B cell (primary cell): Measurements from ENCODE around the gene DIPK1A. TPM values are rescaled to one million over a fixed set of nuclear protein-coding genes. Genes with fewer than 3 reads are reported as not detected.

Source experiments
- ATAC-seq: fragments of 200-7000 bp; cut with Tn5 transposase; one replicate; pipeline ENCODE4 v1.10.0; 2021; ENCODE audit warnings: low read depth, mild to moderate bottlenecking, moderate number of reproducible peaks, moderate library complexity
- CTCF ChIA-PET: fragments of 350-600 bp; sonication (Branson Sonifier 250); formaldehyde crosslinking; loops from one replicate; lab custom pipeline; 2021; ENCODE audit warnings: antibody characterized with exemption, inconsistent platforms; lab: Charles Lee
- POLR2A ChIA-PET: fragments of 350-600 bp; sonication (Branson Sonifier 250); formaldehyde crosslinking; loops from one replicate; lab custom pipeline; 2021; ENCODE audit warnings: antibody characterized with exemption; lab: Charles Lee
- DNase-seq: peaks from one replicate; pipeline ENCODE4 v3.0.0; 2013
- H2AFZ ChIP-seq: 2 replicates; pipeline ENCODE4 v1.6.1; 2012; ENCODE audit warnings: mild to moderate bottlenecking, low read depth, low read length; ENCODE audit not compliant: insufficient read depth, poor library complexity, severe bottlenecking
- H3K27ac ChIP-seq, 2 donors: 1 replicate in 1 of 2; 2 replicates in 1 of 2; pipeline ENCODE4 v1.5.1; 2012 to 2013; ENCODE audit warnings: low read length in 2 of 2, mild to moderate bottlenecking in 2 of 2, moderate library complexity in 1 of 2
- H3K27me3 ChIP-seq, 4 experiments: fragments of 200-600 bp in 1 of 4; sonication (generic) in 1 of 4; replicated peaks in 1 of 4; 1 replicate in 2 of 4; 2 replicates in 2 of 4; pipeline versions ENCODE4 v1.6.1 to v1.7.0; 2013 to 2016; ENCODE audit warnings: low read length in 3 of 4, mild to moderate bottlenecking in 2 of 4, mixed read lengths in 1 of 4, moderate library complexity in 1 of 4; ENCODE audit not compliant: insufficient read depth in 4 of 4, control insufficient read depth in 3 of 4; ENCODE audit errors: control extremely low read depth in 1 of 4
- H3K36me3 ChIP-seq, 2 experiments: replicated peaks in 1 of 2; 1 replicate in 1 of 2; 2 replicates in 1 of 2; pipeline versions ENCODE4 v1.6.1 to v1.7.1; 2013; ENCODE audit warnings: low read length in 1 of 2; ENCODE audit not compliant: insufficient read depth in 2 of 2, control insufficient read depth in 1 of 2; ENCODE audit errors: control extremely low read depth in 1 of 2, extremely low read depth in 1 of 2
- H3K4me1 ChIP-seq, 2 donors: fragments of 200-600 bp in 1 of 2; sonication (generic) in 1 of 2; 1 replicate in 1 of 2; 2 replicates in 1 of 2; pipeline versions ENCODE4 v1.5.1 to v1.6.1; 2013 to 2017; ENCODE audit warnings: low read length in 2 of 2; ENCODE audit not compliant: control insufficient read depth in 2 of 2, insufficient read depth in 2 of 2
- H3K4me2 ChIP-seq: replicated peaks from 2 replicates; pipeline ENCODE3; 2012; ENCODE audit warnings: mild to moderate bottlenecking, low read depth, low read length; ENCODE audit not compliant: poor library complexity, severe bottlenecking
- H3K4me3 ChIP-seq, 5 experiments: fragments of 200-600 bp in 1 of 5; sonication (generic) in 1 of 5; 1 replicate in 3 of 5; 2 replicates in 2 of 5; pipeline versions ENCODE4 v1.5.1 to v1.7.0; 2011 to 2016; ENCODE audit warnings: low read length in 4 of 5, mild to moderate bottlenecking in 4 of 5, low read depth in 2 of 5, control low read depth in 1 of 5, moderate library complexity in 1 of 5; ENCODE audit not compliant: insufficient read depth in 1 of 5; ENCODE audit errors: control extremely low read depth in 1 of 5, extremely low read depth in 1 of 5
- H3K79me2 ChIP-seq: fragments of 200-600 bp; sonication (generic); one replicate; pipeline ENCODE4 v1.6.0; 2016; ENCODE audit warnings: low read length; ENCODE audit not compliant: control insufficient read depth, insufficient read depth
- H3K9ac ChIP-seq: fragments of 200-600 bp; sonication (generic); 2 replicates; pipeline ENCODE4 v1.6.1; 2017; ENCODE audit warnings: mild to moderate bottlenecking, low read length, moderate library complexity
- H3K9me3 ChIP-seq, 3 donors: one replicate each; pipeline versions ENCODE4 v1.6.1 to v1.7.1; 2013; ENCODE audit warnings: low read length in 2 of 3; ENCODE audit not compliant: control insufficient read depth in 2 of 3, insufficient read depth in 1 of 3; ENCODE audit errors: control extremely low read depth in 1 of 3
- H4K20me1 ChIP-seq: 2 replicates; pipeline ENCODE4 v1.6.0; 2012; ENCODE audit warnings: mild to moderate bottlenecking, low read length; ENCODE audit not compliant: insufficient read depth, control insufficient read depth, poor library complexity, severe bottlenecking
- H3K27ac Mint-ChIP-seq: one replicate; pipeline ENCODE4 v1.8.0; 2021; ENCODE audit warnings: mixed read lengths
- H3K27me3 Mint-ChIP-seq: one replicate; pipeline ENCODE4 v1.8.0; 2021; ENCODE audit warnings: mixed read lengths
- H3K4me1 Mint-ChIP-seq: one replicate; pipeline ENCODE4 v1.8.0; 2021; ENCODE audit warnings: mixed read lengths
- H3K4me3 Mint-ChIP-seq: one replicate; pipeline ENCODE4 v1.8.0; 2021; ENCODE audit warnings: mixed read lengths
- H3K9me3 Mint-ChIP-seq: one replicate; pipeline ENCODE4 v1.8.0; 2022; ENCODE audit warnings: mixed read lengths; ENCODE audit not compliant: insufficient read depth
- EZH2 ChIP-seq: IDR thresholded peaks from 2 replicates; pipeline ENCODE4 v1.6.1; 2012; ENCODE audit warnings: borderline replicate concordance, low read depth, mild to moderate bottlenecking, moderate library complexity, low read length; ENCODE audit not compliant: insufficient read depth, poor library complexity, severe bottlenecking
- WGBS: methylation state at CpG from one replicate; pipeline ENCODE4 v1.1.5; 2013; ENCODE audit warnings: missing lambda C conversion rate; ENCODE audit not compliant: insufficient coverage; 5-methylcytosine and 5-hydroxymethylcytosine counted together
- intact Hi-C: fragments of 100-400 bp; cut with micrococcal nuclease; formaldehyde crosslinking; loops from one replicate; pipeline ENCODE4 v1.10.0; 2022
- polyA plus RNA-seq: library from polyadenylated mRNA; depleted of rRNA; stranded (reverse); fragments of >200 nt; gene quantifications from 2 replicates; pipeline ENCODE4 v1.2.3, GENCODE V29; 2012
- total RNA-seq, 2 donors: library from RNA; stranded (reverse); fragments of 120-200 nt in 1 of 2; gene quantifications; 1 replicate in 1 of 2; 2 replicates in 1 of 2; pipeline versions ENCODE4 v1.2.3 to v1.2.4, GENCODE V29; 2013 to 2022
- TF ChIP-seq, protein P1 (sequence below): fragments of 200-600 bp; IDR thresholded peaks from one replicate; pipeline ENCODE4 v1.8.0; 2022; ENCODE audit warnings: antibody characterized with exemption, mild to moderate bottlenecking

Gene DIPK1A
- total and polyA plus RNA-seq, 2 donors (not counting 1 experiment from before 2014, with no cell fraction given): 10.7 to 22.7 TPM

DNA sequence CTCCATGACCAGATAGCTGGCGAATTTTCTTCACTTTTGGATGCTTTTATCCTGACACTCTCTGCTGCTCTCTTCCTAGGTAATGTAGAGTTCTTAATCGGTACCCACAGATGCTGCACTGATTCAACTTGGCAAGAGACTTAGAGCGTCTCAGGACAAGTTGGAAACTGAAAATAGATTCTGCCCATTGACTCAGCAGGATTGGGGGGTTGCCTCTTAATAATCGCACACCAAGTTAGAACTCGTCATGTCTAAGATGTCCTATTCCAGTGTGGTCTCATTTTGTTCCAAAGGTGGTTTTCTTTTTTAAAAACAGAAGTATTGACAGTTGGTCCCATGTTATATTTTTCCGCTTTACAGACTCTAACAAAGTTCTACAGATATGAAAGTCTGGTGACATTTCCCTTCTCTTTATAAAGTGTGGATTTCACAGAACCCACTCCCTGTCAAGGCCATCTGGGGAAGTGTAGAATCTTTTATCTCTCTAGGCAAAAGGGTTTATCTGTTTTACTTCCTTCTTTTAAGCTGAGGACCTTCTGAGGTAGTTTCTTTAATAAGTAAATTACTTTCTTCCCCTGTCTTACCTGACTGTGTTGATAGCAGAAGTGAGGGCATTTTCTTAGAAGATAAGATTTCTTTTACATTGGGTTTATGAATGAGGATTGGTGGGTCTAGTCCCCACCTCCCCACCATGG, 12.1 kb upstream of the DIPK1A start:
- WGBS: 52% methylated on average over 3 of the region's 6 CpGs
- Histone ChIP-seq H3K4me2 (peak overlapping the region; percentile 50), H3K27ac (peak overlapping the region; percentile 82 to 90), H3K9ac (peak overlapping the region; percentile 15), H3K4me3 (peak overlapping the region in 1 of 5 experiments; percentile 5), H4K20me1 (no peaks in the 10 kb centered on the region), H3K79me2 (no peaks in the 10 kb centered on the region), H3K4me1 (peaks cover 75 to 85% of the 10 kb centered on the region in 2 donors), H3K36me3 (no peaks in the 10 kb centered on the region), H3K9me3 (peaks cover 0 to 12% (median 0%) of the 10 kb centered on the region in 3 donors), H2AFZ (peak overlapping the region; percentile 12), H3K27me3 (no peaks in the 10 kb centered on the region)
- H3K4me3 Mint-ChIP-seq: peak overlapping the region; percentile 52
- H3K27me3 Mint-ChIP-seq: no peaks in the 10 kb centered on the region
- peak overlapping the region; percentile 96 for H3K27ac Mint-ChIP-seq
- no peak for TF ChIP-seq EZH2
- TF ChIP-seq, protein P1, sequence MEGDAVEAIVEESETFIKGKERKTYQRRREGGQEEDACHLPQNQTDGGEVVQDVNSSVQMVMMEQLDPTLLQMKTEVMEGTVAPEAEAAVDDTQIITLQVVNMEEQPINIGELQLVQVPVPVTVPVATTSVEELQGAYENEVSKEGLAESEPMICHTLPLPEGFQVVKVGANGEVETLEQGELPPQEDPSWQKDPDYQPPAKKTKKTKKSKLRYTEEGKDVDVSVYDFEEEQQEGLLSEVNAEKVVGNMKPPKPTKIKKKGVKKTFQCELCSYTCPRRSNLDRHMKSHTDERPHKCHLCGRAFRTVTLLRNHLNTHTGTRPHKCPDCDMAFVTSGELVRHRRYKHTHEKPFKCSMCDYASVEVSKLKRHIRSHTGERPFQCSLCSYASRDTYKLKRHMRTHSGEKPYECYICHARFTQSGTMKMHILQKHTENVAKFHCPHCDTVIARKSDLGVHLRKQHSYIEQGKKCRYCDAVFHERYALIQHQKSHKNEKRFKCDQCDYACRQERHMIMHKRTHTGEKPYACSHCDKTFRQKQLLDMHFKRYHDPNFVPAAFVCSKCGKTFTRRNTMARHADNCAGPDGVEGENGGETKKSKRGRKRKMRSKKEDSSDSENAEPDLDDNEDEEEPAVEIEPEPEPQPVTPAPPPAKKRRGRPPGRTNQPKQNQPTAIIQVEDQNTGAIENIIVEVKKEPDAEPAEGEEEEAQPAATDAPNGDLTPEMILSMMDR: no peak
- peak; percentile 12 for ATAC-seq
- no peaks in the 10 kb centered on the region for H3K9me3 Mint-ChIP-seq
- peaks cover 71% of the 10 kb centered on the region for H3K4me1 Mint-ChIP-seq
- intact Hi-C loops: no loop called here
- ChIA-PET CTCF (interaction anchor here (1.0 to 11.9 kb wide), 5 partner anchors 10 to 115 kb away, joined by 3 to 405 read pairs (median 94); partner anchors contain the start of gene DIPK1A), POLR2A (interaction anchor here (5.8 kb wide), 1 partner anchor 12 kb away, joined by 116 read pairs; the partner anchor contains the start of gene DIPK1A)
- peak; percentile 71 for DNase-seq
